Hepatocyte (in vitro differentiated cells): ENCODE results near the gene GATAD2A.

Source experiments
- EZH2 ChIP-seq: fragments of 200-600 bp; sonication (generic); IDR thresholded peaks from 2 replicates; pipeline ENCODE4 v1.6.1; 2016; ENCODE audit warnings: antibody characterized with exemption, mild to moderate bottlenecking, borderline replicate concordance
- EZH2phosphoT487 ChIP-seq: fragments of 200-600 bp; sonication (generic); IDR thresholded peaks from one replicate; pipeline ENCODE4 v1.6.1; 2018; ENCODE audit warnings: antibody characterized with exemption, mild to moderate bottlenecking, low read depth, moderate library complexity; ENCODE audit not compliant: unreplicated experiment, severe bottlenecking
- TF ChIP-seq, protein P1 (sequence below): fragments of 200-600 bp; sonication (generic); IDR thresholded peaks from 2 replicates; pipeline ENCODE4 v1.5.1; 2016; ENCODE audit warnings: antibody characterized with exemption, mild to moderate bottlenecking; ENCODE audit not compliant: poor library complexity

DNA sequence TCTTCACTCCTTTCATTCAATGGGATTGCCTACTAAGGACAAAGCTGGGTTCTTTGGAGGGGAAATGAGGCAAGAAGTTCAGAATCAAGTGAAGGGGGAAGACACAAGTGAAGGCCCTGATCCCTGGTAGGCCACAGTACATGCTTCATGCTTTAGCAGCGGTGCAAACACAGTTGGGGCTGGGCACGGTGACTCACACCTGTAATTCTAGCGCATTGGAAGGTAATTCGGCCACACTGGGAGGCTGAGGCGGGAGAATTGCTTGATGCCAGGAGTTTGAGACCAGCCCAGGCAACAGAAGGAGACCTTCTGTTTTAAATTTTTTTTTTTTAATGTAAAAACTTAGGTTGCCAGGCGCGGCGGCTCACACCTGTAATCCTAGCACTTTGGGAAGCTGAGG, 23.4 kb upstream of the GATAD2A start:
- no peak for TF ChIP-seq EZH2
- TF ChIP-seq, protein P1, sequence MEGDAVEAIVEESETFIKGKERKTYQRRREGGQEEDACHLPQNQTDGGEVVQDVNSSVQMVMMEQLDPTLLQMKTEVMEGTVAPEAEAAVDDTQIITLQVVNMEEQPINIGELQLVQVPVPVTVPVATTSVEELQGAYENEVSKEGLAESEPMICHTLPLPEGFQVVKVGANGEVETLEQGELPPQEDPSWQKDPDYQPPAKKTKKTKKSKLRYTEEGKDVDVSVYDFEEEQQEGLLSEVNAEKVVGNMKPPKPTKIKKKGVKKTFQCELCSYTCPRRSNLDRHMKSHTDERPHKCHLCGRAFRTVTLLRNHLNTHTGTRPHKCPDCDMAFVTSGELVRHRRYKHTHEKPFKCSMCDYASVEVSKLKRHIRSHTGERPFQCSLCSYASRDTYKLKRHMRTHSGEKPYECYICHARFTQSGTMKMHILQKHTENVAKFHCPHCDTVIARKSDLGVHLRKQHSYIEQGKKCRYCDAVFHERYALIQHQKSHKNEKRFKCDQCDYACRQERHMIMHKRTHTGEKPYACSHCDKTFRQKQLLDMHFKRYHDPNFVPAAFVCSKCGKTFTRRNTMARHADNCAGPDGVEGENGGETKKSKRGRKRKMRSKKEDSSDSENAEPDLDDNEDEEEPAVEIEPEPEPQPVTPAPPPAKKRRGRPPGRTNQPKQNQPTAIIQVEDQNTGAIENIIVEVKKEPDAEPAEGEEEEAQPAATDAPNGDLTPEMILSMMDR = no peak
- no peak for TF ChIP-seq EZH2phosphoT487
